ENCODE results near the gene PFKFB3.
"Not testable (repeated sequence)": the region's sequence is repeated elsewhere in the genome, so short reads cannot be mapped to it uniquely, and the experiment has no call there.

PFKFB3 gene

DNA sequence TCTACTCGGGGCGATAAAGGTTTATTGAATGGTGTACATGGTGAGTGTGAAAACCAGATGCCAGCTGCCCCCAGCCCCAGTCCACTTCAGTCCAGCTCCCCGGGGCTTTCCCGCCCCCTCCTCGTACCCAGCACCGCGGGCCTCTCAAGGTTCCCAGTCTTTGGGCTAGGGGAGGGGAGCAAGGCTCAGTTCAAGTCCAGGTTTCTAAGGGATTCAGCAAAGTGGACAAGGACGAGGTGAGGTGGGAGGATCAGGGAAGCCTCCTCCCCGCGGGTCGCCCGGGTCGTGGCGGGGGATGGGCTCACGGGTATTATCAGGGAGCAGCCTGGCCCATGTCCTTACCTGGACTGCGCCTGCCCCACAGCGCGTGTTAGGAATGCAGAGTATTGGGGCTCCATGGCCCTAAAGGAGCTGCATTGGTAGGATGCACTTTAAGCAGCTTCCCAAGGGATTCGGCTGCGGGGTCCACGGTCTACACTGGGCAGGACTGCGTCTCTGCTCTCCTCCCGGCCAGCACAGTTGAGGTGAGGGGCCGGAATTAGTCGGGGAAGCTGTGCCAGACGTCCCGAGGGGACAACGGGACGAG, 541 bp upstream of the PFKFB3 start:
- no peak for DNase-seq (ENCODE audit: low read depth)

DNA sequence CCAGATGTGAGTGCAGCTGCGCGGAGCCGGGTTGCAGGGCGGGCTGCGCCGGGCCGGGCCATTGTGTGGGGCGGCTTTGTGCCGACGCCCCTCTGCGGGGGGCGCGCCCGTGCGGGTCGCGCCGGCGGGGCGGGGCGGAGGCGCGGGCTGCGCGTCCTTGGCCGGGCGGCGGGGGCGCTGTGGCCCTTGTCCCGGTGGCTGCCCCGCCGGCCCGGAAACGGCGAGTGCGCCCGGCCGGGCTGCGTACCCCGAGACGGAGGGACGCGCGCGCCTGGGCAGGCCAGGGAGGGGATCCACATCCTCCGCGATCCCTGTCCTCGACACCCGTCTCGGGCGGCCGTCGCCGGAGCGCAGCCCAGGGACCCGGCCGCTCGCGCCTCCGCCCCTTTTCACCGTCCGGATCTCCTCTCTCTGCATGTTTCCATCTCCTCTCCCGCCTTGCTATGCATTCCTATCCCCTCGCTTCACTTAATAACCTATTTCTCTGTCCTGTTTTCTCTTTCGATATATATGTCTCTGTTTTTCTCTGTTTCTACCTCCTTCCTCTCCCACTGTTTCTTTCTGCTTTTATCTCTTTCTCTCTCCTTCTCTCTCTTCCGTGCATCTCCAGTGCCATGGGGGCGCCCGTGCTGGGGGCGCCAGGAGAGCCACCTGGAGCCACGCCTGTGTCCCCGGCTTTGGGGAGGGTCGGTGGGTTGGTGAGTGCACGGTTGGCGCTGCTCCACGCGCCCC, 765 bp downstream of the PFKFB3 start:
- no peak for DNase-seq (ENCODE audit: low read depth)

DNA sequence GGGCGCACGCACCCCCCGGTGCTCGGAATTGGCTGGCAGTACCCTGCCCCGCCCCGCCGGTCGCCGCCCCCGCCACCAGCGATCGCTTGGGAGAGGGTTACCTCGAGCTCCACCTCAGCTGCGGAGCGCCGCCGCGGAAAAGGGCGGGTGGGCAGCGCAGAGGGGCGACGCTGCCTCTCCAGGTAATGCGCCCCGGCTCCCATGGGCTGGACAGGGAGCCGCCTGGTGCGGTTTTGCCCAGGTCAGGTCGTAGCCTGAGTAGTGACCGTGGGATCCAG, 1.3 kb downstream of the PFKFB3 start:
- no peak for DNase-seq (ENCODE audit: low read depth)

DNA sequence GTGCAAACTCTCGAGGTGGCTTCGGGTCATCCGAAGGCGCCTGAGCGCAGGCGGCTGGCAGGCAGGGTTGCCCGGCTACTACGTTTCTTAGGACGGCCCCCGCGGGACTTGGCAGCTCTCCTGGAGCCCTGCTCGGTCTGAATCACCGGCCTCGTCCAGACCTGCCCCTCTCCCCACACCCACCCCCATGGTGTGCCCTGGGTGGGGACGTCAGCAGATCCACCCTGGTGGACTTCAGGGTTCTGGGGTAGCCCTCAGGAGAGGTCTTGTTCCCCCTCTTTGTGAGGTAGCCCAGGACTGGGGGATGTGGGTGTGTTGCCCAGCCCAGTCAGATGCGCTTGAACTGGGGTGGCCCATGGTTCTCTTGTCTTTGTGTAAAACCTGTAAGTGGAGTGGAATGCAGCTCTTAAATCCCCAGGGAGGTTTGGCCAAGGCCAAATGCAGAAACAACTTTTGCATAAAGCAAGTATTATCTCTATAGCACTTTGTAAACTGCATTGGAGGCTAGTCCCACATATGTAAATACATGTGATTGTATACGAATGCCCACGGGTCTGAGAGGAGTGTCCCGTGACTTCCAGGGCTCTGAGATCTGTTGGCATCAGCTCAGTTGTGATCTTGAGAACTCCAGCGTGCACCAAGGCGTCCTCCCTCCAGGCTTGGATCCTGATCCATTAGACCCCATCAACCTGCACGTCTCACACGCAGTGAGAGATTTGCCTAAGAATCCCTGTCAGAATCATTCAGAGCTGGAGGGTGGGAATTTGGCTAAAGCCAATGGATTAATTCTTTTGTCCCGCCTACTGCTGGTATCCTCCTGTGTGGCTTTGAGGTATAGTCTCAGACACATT, 1.8 kb downstream of the PFKFB3 start:
- DNase-seq (ENCODE audit: low read depth) = no peak

DNA sequence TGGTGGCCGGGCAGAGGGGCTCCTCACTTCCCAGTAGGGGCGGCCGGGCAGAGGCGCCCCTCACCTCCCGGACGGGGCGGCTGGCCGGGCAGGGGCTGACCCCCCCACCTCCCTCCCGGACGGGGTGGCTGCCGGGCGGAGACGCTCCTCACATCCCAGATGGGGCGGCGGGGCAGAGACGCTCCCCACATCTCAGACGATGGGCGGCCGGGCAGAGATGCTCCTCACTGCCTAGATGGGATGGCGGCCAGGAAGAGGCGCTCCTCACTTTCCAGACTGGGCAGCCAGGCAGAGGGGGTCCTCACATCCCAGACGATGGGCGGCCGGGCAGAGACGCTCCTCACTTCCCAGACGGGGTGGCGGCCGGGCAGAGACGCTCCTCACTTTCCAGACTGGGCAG, 3.8 kb downstream of the PFKFB3 start:
- not testable (repeated sequence) for DNase-seq (ENCODE audit: low read depth)

DNA sequence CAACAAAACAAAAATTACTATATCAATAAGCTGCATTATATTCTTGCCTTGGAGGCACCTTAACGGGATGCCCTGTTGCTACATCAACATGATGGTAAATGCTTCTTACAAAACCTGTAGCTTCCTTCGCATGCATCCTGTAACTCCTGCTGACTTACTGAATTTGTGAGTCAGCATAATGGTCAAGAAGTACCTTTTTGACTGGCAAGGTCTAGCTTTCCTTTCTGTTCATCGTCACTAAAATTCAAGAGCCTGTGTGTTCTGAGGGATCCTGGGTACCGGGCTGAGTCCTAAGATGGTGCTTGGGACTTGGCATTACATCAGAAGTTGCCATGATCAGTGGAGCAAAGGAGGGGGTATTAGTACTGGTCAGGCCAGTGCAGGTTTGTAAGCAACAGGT, 4.9 kb downstream of the PFKFB3 start:
- DNase-seq (ENCODE audit: low read depth) = no peak

DNA sequence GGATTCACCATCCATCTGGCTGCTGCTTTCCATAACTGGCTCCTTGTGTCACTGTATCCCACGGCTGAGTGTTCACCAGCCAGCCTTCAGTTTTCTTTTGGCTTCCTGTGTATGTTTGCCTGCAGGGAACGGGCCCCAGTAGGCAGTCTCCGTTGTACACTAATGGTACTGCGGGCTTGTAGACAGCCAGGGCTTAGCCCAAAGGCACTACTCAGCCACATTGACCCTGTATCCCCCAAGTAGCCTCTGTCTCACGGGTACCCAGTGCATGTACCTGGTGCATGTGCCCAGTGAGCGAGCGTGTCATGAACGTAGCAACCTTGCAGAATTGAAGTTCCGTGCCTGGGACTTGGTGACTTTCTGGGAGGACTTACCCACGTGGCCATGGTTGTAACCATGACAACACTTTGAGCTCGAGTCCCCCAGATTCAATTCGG, 6.1 kb downstream of the PFKFB3 start:
- DNase-seq (ENCODE audit: low read depth) = no peak

DNA sequence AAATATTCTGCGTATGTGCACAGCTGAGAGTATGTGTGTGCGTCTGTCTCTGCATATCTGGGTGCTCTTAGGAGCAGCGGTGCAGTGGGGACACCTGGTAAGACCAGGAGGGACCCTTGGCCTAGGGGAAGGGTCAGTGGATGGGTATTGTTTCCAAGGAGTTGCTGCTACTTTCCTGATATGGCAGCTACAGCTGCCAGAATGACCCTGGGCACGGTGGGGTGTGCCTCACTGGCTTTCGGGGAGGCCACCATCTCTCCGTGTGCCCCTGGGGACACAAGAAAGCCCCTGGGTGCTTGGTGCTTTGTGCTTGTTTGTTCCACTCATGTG, 8.6 kb downstream of the PFKFB3 start:
- DNase-seq (ENCODE audit: low read depth) = no peak

DNA sequence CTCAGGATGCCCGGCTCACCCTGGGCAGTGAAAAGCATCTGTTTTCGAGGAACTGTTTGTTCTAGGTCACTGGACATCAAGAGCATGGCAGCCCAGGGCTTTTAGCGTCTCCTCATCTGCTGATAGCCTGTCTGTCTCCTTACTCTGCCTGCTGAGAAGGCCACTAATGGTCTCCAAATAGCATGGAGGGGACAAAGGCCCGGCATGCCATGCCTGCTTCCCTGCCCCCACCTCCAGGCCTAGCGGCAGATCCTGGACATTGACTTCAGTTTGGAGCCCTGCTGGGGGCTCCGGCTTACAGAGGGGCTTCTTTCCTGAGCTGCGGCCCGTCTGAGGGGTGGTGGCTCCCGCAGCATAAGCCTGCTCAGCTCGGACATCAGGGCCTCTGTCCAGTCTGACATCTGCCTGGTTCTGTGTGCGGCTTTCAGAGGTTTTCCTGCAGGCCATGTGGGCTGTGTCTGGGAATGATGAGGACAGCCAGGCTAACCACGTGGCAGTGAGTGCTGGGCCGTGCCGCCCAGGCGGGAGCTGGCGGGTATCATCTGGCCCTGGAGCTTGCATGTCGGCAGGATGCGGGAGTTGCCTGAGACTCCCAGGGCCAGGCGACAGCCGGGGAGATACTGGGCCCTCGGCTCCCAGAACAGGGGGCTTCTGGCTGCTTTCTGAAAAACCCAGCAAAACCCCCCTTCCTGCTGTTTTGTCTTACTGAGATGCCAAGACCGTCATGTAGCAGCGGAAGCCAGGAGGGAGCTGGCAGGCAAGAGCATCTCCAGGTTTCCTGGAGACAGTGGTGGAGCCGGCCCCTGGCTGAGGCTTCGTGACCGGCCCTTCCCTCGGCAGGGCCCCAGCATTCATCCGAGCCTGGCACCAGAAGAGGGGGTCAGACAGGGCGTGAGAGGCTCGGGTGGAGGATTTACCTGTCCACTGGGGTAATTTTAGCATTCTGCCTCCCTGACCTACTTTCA, 9.2 kb downstream of the PFKFB3 start:
- no peak for DNase-seq (ENCODE audit: low read depth)

DNA sequence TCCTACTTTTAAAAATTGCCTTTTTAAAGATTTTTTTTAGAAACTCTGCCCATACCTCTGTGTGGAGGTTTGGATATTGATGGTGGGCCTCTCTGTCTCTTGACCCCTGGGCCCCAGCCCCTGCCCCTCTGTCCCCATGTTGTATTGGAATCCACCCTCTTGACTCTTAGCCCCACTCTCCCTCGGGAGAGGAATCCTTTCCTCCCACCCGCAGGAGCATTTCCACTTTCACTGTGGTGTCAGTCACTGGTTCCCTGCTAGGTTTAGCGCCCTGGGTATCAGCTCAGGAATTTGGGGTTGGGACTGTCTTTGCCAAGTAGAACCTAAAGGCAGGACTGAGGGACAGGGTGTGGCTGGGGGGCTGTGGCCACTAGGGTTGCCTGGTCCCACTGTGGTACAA, 10.1 kb downstream of the PFKFB3 start:
- no peak for DNase-seq (ENCODE audit: low read depth)

DNA sequence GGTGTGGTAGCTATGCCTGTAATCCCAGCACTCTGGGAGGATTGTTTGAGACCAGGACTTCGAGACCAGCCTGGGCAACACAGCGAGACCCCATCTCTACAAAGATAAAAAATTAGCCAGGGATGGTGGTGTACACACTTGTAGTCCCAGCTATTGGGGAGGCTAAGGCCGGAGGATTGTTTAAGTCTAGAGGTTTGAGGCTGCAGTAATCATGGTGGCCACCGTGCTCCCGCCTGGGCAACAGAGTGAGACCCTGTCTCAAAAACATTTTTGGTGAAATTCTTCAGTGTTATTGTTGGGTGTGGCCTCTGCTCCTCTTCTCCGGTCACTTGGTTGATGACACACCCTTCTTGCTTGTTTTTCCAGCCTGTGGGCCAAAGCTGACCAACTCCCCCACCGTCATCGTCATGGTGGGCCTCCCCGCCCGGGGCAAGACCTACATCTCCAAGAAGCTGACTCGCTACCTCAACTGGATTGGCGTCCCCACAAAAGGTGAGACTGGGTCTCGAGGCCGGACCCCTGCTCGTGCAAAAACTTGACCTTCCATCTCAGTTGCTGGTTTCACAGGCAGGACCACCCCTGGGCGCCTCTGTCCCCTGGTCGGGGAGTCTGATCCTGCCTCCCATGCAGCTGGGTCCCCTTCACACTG, 10.6 kb downstream of the PFKFB3 start:
- DNase-seq (ENCODE audit: low read depth) = no peak

DNA sequence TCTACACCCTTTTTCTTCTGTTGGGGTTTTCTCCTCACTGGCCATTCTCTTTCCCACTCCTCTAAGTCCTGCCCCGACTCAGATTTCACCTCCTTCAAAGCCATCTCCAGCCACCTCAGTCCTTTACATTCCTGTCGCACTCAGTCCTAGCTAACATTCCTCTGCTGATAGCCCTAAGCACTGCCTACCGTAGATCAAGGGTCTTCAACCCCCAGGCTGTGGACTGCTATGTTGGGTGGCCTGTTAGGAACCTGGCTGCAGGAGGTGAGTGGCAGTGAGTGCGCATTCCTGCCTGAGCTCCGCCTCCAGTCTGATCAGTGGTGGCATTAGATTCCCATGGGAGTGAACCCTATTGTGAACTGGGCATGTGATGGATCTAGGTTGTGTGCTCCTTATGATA, 11.2 kb downstream of the PFKFB3 start:
- DNase-seq (ENCODE audit: low read depth) = no peak

DNA sequence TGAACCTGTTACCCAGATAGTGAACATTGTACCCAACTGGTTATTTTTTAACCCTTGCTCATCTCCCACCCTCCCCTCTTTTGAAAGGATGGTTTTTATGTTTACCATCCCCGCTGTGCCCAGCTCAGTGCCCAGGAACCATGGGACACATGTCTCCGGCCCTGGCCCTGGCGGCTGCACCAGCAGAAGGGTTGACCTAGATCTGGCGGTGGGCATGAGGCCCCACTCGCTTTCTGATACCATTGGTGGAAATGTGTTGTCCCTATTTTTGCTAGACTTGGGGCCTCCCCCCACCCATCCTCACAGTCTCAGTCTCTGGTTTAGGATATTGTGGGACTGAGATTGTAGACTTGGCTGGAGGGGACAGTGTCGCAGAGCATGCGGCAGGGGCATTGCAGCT, 11.9 kb downstream of the PFKFB3 start:
- no peak for DNase-seq (ENCODE audit: low read depth)

DNA sequence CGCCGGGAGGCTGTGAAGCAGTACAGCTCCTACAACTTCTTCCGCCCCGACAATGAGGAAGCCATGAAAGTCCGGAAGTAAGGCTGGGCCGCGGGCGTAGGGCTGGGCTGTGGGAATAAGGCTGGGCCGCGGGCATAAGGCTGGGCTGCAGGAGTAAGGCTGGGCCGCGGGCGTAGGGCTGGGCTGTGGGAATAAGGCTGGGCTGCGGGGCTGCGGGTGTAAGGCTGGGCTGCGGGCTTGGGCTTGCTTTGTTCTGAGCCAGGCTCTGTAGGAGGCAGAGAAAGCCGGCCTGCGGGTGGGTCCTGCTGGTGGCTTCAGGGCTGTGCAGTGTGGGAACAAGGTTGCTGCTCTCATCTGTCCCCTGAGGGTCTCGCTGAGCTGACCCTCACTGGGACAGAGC, 12.5 kb downstream of the PFKFB3 start:
- no peak for DNase-seq (ENCODE audit: low read depth)

DNA sequence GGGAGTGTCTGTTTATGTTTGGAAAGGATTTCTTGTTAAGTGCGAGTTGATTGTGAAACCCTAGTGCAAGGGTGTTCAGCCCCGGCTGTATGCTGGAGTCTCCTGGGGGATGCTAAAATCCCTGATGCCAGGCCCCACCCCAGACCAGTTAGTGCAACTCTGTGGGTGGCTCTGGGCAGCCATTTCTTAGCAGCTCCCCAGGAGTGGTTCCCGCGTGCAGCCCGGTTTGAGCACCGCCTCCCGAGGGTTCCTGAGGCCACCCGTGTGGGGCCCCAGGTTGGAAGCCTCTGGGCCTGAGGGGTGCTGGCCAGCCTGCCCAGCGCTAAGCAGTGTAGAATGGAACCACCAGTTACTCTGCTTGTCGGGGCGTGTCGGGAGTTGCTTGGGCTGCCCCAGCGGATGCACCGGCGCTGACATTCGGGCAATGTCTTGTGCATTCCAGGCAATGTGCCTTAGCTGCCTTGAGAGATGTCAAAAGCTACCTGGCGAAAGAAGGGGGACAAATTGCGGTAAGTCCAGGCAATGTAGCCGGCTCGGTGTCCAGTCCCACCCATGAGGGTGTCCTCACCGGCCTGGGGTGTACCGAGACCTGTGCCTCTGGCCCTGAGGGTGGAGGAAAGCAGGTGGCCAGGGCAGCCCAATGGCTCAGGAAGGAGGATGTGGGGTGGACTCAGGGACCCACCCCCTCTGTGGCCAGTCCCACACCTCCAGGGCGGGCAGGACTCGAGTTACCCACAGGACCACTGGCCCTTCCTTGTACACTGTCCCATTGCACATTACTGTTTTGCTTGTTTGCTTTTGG, 13.2 kb downstream of the PFKFB3 start:
- DNase-seq (ENCODE audit: low read depth) = no peak

DNA sequence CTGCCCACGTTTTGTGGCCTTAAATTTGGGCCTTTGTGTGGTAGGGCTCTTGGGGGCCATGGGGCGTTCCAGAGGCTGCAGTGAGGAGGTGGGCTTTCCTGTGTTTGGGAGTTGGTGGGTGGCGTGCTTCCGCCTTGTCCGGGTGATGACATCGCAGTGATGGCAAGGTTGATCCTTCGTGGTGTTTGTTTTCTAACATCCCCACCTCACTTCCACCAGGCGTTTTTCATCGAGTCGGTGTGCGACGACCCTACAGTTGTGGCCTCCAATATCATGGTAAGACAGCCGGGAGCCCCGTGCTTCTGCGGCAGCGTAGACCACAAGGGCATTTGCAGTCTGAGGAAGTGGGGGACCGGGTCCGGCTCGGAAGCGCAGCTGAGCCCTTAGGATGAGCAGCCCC, 14.2 kb downstream of the PFKFB3 start:
- DNase-seq (ENCODE audit: low read depth) = no peak

DNA sequence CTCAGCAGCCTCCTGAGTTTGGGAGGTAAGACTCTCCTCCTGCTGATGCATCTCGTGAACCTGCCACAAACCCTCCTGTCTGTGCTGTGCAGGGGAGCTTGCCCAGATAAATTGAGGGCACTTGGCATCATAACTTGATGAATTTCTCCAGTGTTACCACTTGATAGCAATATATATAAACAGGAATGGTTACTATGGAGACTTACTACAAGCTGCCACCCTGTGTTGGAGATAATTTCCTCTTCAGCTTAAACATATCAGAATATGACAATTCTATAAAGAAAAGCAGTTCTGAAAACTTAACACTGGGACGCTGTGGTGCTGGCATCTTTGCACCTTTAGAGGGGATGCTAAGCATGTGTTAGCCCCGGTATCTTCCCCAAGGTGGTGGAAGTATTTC, 14.9 kb downstream of the PFKFB3 start:
- no peak for DNase-seq (ENCODE audit: low read depth)

DNA sequence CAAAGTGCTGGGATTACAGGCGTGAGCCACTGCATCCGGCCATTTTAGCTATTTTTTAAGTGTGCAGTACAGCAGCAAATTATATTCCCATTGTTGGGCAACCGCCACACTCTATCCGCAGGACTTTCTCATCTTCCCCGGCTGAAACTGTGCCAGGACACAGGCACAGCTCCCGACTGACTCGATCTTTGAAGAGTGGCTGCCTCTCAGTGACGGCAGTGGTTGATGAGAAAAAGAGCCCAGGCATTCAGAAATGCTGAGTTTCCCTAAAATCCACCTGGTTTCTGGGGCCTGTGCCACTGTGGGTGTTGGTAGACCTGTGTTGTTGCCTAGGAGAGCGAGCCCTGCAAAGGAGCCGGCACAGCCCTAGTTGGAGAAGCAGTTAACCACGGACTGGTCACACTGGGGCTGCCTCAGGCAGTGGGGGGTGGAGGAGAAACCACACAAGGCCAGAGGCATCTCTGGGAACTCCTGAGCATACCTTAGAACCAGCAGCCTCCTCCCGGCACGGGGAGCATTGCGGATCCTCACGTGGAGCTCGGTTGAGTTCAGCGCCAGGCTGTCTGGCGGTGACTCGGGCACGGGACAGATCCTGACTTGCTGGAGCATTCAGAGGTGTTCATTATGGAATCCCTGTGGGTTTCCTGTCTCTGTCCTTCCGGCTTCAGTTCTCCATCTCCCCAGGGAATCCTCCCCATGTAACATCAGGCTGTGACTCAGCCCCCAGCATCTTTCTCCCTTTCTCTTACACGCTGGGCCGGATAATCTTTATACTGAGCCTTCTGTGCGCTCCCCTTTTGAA, 16.2 kb downstream of the PFKFB3 start:
- no peak for DNase-seq (ENCODE audit: low read depth)

DNA sequence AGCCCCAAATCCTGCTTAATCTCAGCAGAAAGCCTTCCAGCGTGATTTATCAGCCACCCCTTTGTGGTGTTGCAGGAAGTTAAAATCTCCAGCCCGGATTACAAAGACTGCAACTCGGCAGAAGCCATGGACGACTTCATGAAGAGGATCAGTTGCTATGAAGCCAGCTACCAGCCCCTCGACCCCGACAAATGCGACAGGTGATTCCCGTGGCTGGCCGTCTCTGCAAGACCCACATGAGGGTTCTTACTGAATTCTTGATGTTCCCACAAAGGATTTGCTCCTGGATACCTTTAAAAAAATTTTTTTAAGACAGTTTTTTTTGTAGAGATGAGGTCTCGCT, 16.7 kb downstream of the PFKFB3 start:
- DNase-seq (ENCODE audit: low read depth) = no peak
